ENCODE data around the gene PKP2. TPM values are rescaled to one million over a fixed set of nuclear protein-coding genes. Genes with fewer than 3 reads are reported as not detected.

The PKP2 gene
- total RNA-seq (2014; rRNA removed; shearing (Covaris generic); ENCODE audit: low replicate concordance), result not detected in 2 replicates

DNA sequence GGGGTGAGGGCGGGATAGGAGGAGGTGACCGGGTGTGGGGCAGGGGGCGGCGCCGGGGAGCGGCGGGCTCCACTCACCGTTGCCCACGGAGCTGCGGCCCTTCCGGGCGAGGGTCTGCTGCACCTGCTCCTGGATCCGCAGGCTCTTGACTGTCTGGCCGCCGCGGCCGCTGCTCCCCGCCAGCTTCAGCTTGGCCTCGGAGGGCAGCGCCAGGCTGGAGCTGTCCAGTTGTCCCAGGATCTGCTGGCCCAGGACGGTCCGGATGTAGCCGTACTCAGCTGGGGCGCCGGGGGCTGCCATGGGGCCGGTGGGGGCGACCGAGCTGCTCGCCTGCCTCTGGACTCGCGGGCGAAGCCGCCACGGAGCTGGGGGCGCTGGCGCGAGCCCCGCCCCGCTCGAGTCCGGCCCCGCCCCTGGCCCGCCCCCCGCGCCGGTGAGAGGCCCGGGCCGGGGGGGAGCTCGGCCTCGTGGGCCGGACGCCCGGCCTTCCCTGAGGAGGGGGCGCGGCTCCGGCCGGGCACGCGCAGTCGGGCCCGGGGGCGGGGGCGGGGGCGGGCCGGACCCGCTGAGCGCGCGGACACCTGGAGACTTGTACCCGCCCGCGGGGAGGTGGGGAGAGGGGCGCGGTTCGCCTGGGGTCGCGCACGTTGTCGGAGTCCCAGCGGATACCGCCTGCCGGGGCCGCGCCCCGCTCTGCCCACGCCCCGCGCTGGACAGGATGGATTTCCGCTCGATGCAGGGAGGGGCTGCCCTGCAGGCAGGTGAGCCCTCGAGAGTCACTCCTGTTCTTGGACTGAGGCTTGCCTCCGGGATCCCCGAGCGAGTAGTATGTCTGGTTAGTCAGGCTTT is at the start of gene PKP2:
PKP2 (minus strand) TSS at position 346 of the 849 bp plus-strand sequence; CDS start at position 300, 46 bp downstream.
- Histone ChIP-seq H3K9ac (ENCODE audit: low read length) (no peak within 1 kb of the TSS), H3K27ac (ENCODE audit: low read length) (no peak within 1 kb of the TSS), H3K36me3 (ENCODE audit: insufficient read depth, low read length) (no peaks in the 10 kb centered on the region), H3K9me3 (ENCODE audit: low read length) (no peaks in the 10 kb centered on the region), H3K4me3 (ENCODE audit: low read length) (no peak within 1 kb of the TSS), H3K4me2 (ENCODE audit: low read depth, low read length, poor library complexity, severe bottlenecking) (no peak within 1 kb of the TSS), H2AFZ (ENCODE audit: low read length) (no peak within 1 kb of the TSS), H3K9me2 (replicated peaks; ENCODE audit: insufficient read depth, low read length) (no peaks in the 10 kb centered on the region), H3K4me1 (ENCODE audit: low read length) (no peaks in the 10 kb centered on the region), H3K27me3 (ENCODE audit: low read length) (no peaks in the 10 kb centered on the region), H4K20me1 (ENCODE audit: insufficient read depth, low read depth, low read length) (no peaks in the 10 kb centered on the region), H3K79me2 (ENCODE audit: low read length) (no peaks in the 10 kb centered on the region)
- no peak for DNase-seq

DNA sequence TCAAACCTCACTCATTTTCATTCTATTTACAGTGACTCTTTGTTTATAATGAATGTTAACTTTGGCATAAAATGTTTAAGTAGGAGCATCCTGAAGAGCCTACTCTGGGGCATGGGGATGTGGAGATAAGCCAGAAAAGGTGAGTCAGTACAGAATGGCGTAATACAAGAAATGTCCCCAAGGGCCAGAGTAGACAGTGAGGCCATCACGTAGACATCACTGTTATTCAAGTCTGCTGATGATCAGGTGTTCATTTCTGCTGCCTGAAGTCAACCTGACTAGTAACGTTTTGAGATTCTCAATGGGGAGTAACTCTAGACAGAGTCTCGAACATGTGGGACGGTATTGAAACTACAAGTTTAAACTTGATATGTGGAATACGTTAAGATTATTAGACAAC is 47.6 kb upstream of the PKP2 start:
- Histone ChIP-seq H3K27ac (ENCODE audit: low read length) (no peak overlapping the region), H3K9me3 (ENCODE audit: low read length) (no peaks in the 10 kb centered on the region), H3K36me3 (ENCODE audit: insufficient read depth, low read length) (no peaks in the 10 kb centered on the region), H2AFZ (ENCODE audit: low read length) (no peak overlapping the region), H3K9me2 (replicated peaks; ENCODE audit: insufficient read depth, low read length) (no peaks in the 10 kb centered on the region), H3K79me2 (ENCODE audit: low read length) (no peaks in the 10 kb centered on the region), H4K20me1 (ENCODE audit: insufficient read depth, low read depth, low read length) (no peaks in the 10 kb centered on the region), H3K27me3 (ENCODE audit: low read length) (no peaks in the 10 kb centered on the region), H3K4me1 (ENCODE audit: low read length) (no peaks in the 10 kb centered on the region), H3K4me2 (ENCODE audit: low read depth, low read length, poor library complexity, severe bottlenecking) (no peak overlapping the region), H3K4me3 (ENCODE audit: low read length) (no peak overlapping the region), H3K9ac (ENCODE audit: low read length) (no peak overlapping the region)
- no peak for DNase-seq

DNA sequence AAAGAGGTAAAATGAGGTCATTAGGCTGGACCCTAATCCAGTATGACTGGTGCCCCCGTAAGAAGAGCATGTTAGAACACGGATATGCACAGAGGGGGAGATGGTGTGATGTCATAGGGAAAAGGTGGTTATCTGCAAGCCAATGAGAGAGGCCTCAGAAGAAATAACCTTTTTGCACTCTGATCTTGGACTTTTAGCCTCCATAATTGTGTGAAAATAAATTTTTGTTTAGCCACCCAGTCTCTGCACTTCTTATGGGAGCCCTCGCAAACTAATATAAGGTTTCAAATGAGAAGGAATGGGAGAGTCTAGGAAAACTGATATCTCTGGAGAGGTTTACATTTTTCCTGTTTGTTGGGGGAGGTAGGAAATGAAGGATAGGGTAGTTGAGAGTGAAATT is 43.2 kb upstream of the PKP2 start:
- H3K4me1 ChIP-seq (ENCODE audit: low read length), result no peaks in the 10 kb centered on the region
- no peak overlapping the region for H3K9ac ChIP-seq (ENCODE audit: low read length)
- no peak overlapping the region for H3K4me3 ChIP-seq (ENCODE audit: low read length)
- no peaks in the 10 kb centered on the region for H3K27me3 ChIP-seq (ENCODE audit: low read length)
- no peak for DNase-seq
- H3K27ac ChIP-seq (ENCODE audit: low read length), result no peak overlapping the region
- no peaks in the 10 kb centered on the region for H3K9me3 ChIP-seq (ENCODE audit: low read length)
- H3K4me2 ChIP-seq (ENCODE audit: low read depth, low read length, poor library complexity, severe bottlenecking), result no peak overlapping the region
- no peaks in the 10 kb centered on the region for H4K20me1 ChIP-seq (ENCODE audit: insufficient read depth, low read depth, low read length)
- no peak overlapping the region for H2AFZ ChIP-seq (ENCODE audit: low read length)
- no peaks in the 10 kb centered on the region for H3K79me2 ChIP-seq (ENCODE audit: low read length)
- no peaks in the 10 kb centered on the region for H3K9me2 ChIP-seq (replicated peaks; ENCODE audit: insufficient read depth, low read length)
- no peaks in the 10 kb centered on the region for H3K36me3 ChIP-seq (ENCODE audit: insufficient read depth, low read length)

DNA sequence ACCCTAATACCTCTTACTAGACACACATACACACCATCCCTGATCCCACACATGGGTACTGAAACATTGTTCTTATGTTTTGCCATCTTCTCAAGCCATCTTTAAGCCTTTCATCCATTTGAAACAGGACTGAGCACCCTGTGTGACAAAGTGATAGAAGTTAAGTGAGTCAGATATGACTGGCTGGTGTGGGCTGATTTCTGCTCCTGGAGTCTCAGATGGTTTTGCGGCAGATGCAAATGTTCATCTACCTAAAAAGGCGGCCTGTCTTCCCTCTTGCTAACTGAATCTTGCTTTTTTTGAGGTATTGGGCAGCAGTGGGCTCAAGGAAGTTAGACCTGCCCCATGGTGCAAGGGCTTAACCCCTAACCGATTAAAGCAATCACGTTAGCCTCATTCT is 30.4 kb upstream of the PKP2 start:
- Histone ChIP-seq H3K4me1 (ENCODE audit: low read length) (no peaks in the 10 kb centered on the region), H3K4me3 (ENCODE audit: low read length) (no peak overlapping the region), H3K4me2 (ENCODE audit: low read depth, low read length, poor library complexity, severe bottlenecking) (no peak overlapping the region), H3K9me2 (replicated peaks; ENCODE audit: insufficient read depth, low read length) (no peaks in the 10 kb centered on the region; the same call in 1 of the 2 replicates), H3K9me3 (ENCODE audit: low read length) (no peaks in the 10 kb centered on the region), H3K36me3 (ENCODE audit: insufficient read depth, low read length) (no peaks in the 10 kb centered on the region), H4K20me1 (ENCODE audit: insufficient read depth, low read depth, low read length) (no peaks in the 10 kb centered on the region), H3K27me3 (ENCODE audit: low read length) (no peaks in the 10 kb centered on the region), H3K79me2 (ENCODE audit: low read length) (no peaks in the 10 kb centered on the region), H2AFZ (ENCODE audit: low read length) (no peak overlapping the region), H3K9ac (ENCODE audit: low read length) (no peak overlapping the region), H3K27ac (ENCODE audit: low read length) (no peak overlapping the region)
- no peak for DNase-seq

DNA sequence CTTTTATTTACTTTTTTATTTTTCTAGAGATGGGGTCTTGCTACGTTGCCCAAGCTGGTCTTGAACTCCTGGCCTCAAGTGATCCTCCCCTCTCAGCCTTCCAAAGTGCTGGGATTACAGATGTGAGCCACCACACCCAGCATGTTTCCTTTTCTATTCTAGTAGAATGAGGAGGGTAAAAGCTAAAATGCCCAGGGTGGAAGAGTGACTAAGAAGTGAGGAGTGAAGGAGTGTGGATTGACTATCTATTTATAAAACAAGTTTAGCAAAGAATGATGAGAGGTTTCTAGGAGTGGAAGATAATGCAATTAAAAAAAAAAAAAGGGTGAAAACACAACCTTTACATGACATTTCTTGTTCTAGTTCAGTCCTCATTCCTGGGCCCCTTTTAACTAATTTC is 29.8 kb upstream of the PKP2 start:
- no peaks in the 10 kb centered on the region for H3K36me3 ChIP-seq (ENCODE audit: insufficient read depth, low read length)
- no peak overlapping the region for H3K27ac ChIP-seq (ENCODE audit: low read length)
- no peak for DNase-seq
- no peak overlapping the region for H3K4me3 ChIP-seq (ENCODE audit: low read length)
- H3K9ac ChIP-seq (ENCODE audit: low read length), result no peak overlapping the region
- H3K4me2 ChIP-seq (ENCODE audit: low read depth, low read length, poor library complexity, severe bottlenecking), result no peak overlapping the region
- H3K9me2 ChIP-seq (replicated peaks; ENCODE audit: insufficient read depth, low read length), result no peaks in the 10 kb centered on the region; the same call in 1 of the 2 replicates
- no peaks in the 10 kb centered on the region for H3K4me1 ChIP-seq (ENCODE audit: low read length)
- H3K79me2 ChIP-seq (ENCODE audit: low read length), result no peaks in the 10 kb centered on the region
- H4K20me1 ChIP-seq (ENCODE audit: insufficient read depth, low read depth, low read length), result no peaks in the 10 kb centered on the region
- H3K27me3 ChIP-seq (ENCODE audit: low read length), result no peaks in the 10 kb centered on the region
- H3K9me3 ChIP-seq (ENCODE audit: low read length), result no peaks in the 10 kb centered on the region
- no peak overlapping the region for H2AFZ ChIP-seq (ENCODE audit: low read length)

DNA sequence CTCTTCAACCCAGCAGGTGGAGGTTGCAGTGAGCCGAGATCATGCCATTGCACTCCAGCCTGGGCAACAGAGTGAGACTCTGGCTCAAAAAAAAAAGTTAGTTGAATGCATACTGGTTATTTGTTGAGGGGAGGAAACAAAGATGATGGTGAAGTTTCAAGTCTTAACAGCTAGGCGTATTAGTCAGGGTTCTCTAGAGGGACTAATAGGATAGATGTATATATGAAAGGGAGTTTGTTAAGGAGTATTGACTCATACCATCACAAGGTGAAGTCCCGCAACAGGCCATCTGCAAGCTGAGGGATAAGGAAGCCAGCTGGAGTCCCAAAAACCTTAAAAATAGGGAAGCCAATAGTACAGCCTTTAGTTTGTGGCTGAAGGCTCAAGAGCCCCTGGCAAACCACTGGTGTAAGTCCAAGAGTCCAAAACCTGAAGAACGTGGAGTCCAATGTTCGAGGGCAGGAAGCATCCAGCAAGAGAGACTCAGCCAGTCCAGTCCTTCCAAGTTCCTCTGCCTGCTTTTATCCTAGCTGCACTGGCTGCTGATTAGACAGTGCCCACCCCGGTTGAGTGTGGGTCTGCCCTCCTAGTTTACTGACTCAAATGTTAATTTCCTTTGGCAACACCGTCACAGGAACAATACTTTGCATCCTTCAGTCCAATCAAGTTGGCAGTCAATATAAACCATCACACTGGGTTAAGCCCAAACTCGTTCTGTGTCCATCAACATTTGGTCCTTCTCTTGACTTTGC is 26.1 kb upstream of the PKP2 start:
- Histone ChIP-seq H2AFZ (ENCODE audit: low read length) (no peak overlapping the region), H3K36me3 (ENCODE audit: insufficient read depth, low read length) (no peaks in the 10 kb centered on the region), H3K79me2 (ENCODE audit: low read length) (no peaks in the 10 kb centered on the region), H3K4me1 (ENCODE audit: low read length) (no peaks in the 10 kb centered on the region), H3K9me3 (ENCODE audit: low read length) (no peaks in the 10 kb centered on the region), H3K9ac (ENCODE audit: low read length) (no peak overlapping the region), H3K27me3 (ENCODE audit: low read length) (no peaks in the 10 kb centered on the region), H4K20me1 (ENCODE audit: insufficient read depth, low read depth, low read length) (no peaks in the 10 kb centered on the region), H3K4me2 (ENCODE audit: low read depth, low read length, poor library complexity, severe bottlenecking) (no peak overlapping the region), H3K4me3 (ENCODE audit: low read length) (no peak overlapping the region), H3K27ac (ENCODE audit: low read length) (no peak overlapping the region), H3K9me2 (replicated peaks; ENCODE audit: insufficient read depth, low read length) (no peaks in the 10 kb centered on the region)
- DNase-seq, result no peak

DNA sequence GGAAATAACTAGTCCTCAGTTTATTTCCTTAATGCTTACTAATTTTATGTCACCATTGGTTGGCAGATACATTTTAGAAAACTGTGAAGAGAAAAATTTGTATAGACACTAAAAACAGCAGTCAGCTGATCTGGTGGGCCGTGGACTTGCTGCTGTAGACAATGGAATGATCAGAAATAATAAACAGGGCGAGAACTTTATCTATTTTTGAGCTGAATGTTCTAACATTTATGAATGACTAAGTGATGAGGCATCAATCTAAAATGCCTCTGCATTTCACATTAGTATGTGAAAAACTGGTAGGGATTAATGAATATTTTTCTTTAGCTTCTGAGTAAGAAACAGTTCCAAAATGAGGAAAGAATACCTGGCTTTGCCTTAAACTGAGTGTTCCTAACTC is 24.8 kb upstream of the PKP2 start:
- Histone ChIP-seq H3K9me2 (replicated peaks; ENCODE audit: insufficient read depth, low read length) (no peaks in the 10 kb centered on the region), H3K27ac (ENCODE audit: low read length) (no peak overlapping the region), H3K36me3 (ENCODE audit: insufficient read depth, low read length) (no peaks in the 10 kb centered on the region), H3K4me2 (ENCODE audit: low read depth, low read length, poor library complexity, severe bottlenecking) (no peak overlapping the region), H3K27me3 (ENCODE audit: low read length) (no peaks in the 10 kb centered on the region), H3K4me1 (ENCODE audit: low read length) (no peaks in the 10 kb centered on the region), H3K9ac (ENCODE audit: low read length) (no peak overlapping the region), H4K20me1 (ENCODE audit: insufficient read depth, low read depth, low read length) (no peaks in the 10 kb centered on the region), H3K4me3 (ENCODE audit: low read length) (no peak overlapping the region), H2AFZ (ENCODE audit: low read length) (no peak overlapping the region), H3K79me2 (ENCODE audit: low read length) (no peaks in the 10 kb centered on the region), H3K9me3 (ENCODE audit: low read length) (no peaks in the 10 kb centered on the region)
- DNase-seq, result no peak

DNA sequence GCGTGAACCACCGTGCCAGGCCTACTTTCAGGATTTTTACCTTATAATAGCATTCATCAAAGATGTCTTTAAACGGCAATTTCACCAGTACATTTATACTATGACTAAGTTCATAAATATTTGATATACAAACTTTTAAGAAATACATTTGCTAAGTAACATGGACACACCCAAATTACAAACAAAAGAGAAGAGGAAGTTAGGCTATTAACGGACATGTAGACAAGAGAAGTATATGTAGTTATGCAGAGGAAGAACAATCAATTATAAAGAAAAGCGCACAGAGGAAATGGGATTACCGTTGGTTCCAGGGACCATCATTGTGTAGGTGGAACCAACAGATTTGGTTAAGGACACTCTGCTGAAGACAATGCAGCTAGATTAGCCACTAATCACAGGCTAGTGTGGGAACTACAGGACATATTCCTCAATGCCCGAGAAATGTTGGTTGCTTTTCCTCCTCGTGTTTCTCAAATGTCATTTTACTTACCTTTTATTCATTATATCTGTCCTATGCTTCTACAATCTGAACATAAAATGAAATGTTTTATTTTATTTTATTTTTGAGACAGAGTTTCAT is 24.0 kb upstream of the PKP2 start:
- Histone ChIP-seq H3K79me2 (ENCODE audit: low read length) (no peaks in the 10 kb centered on the region), H3K9me2 (replicated peaks; ENCODE audit: insufficient read depth, low read length) (no peaks in the 10 kb centered on the region), H3K4me3 (ENCODE audit: low read length) (no peak overlapping the region), H3K27ac (ENCODE audit: low read length) (no peak overlapping the region), H3K36me3 (ENCODE audit: insufficient read depth, low read length) (no peaks in the 10 kb centered on the region), H4K20me1 (ENCODE audit: insufficient read depth, low read depth, low read length) (no peaks in the 10 kb centered on the region), H3K9me3 (ENCODE audit: low read length) (no peaks in the 10 kb centered on the region), H2AFZ (ENCODE audit: low read length) (no peak overlapping the region), H3K4me1 (ENCODE audit: low read length) (no peaks in the 10 kb centered on the region), H3K4me2 (ENCODE audit: low read depth, low read length, poor library complexity, severe bottlenecking) (no peak overlapping the region), H3K27me3 (ENCODE audit: low read length) (no peaks in the 10 kb centered on the region), H3K9ac (ENCODE audit: low read length) (no peak overlapping the region)
- DNase-seq, result no peak

All from Karpas-422 (cell line).